MM.1S (cell line): ENCODE measurements around the gene MAPK6.

Experiments used
- EZH2 ChIP-seq: fragments of 300-600 bp; sonication (generic); optimal IDR thresholded peaks from 2 replicates; pipeline ENCODE3; 2017; ENCODE audit warnings: low read depth, mild to moderate bottlenecking, antibody characterized with exemption, low read length, mixed read lengths
- EZH2phosphoT487 ChIP-seq: fragments of 300-600 bp; sonication (generic); IDR thresholded peaks from 2 replicates; pipeline ENCODE4 v1.6.1; 2018; ENCODE audit warnings: antibody characterized with exemption, low read length
- TF ChIP-seq, protein P1 (sequence below): fragments of 300-600 bp; sonication (generic); IDR thresholded peaks from 2 replicates; pipeline ENCODE4 v1.5.1; 2016; ENCODE audit warnings: antibody characterized with exemption, low read length, mixed read lengths

DNA sequence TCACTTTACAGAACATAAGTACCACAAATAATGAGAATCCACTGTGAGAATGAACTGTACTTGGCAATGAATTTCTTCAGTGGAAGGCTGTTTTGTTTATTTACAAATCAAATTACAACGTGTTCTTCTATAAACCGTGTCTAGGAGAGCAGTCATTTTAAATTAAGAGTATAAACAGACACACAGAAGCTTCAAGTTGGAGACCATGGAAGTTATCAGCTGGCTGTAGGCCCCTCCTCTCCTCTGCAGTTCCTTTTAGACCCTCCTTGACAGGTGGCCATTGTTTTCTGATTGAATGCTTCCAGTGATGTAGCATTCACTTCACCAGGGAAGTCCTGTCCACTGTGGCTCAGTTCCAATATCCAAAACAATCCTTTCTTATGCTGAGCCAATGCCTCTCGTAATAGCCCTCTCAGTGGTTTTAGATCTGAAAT, 7.3 kb upstream of the MAPK6 start:
- TF ChIP-seq, protein P1, sequence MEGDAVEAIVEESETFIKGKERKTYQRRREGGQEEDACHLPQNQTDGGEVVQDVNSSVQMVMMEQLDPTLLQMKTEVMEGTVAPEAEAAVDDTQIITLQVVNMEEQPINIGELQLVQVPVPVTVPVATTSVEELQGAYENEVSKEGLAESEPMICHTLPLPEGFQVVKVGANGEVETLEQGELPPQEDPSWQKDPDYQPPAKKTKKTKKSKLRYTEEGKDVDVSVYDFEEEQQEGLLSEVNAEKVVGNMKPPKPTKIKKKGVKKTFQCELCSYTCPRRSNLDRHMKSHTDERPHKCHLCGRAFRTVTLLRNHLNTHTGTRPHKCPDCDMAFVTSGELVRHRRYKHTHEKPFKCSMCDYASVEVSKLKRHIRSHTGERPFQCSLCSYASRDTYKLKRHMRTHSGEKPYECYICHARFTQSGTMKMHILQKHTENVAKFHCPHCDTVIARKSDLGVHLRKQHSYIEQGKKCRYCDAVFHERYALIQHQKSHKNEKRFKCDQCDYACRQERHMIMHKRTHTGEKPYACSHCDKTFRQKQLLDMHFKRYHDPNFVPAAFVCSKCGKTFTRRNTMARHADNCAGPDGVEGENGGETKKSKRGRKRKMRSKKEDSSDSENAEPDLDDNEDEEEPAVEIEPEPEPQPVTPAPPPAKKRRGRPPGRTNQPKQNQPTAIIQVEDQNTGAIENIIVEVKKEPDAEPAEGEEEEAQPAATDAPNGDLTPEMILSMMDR, result no peak
- TF ChIP-seq EZH2phosphoT487 (no peak), EZH2 (no peak)
